ENCODE results near the gene SYNDIG1L.

SYNDIG1L gene

DNA sequence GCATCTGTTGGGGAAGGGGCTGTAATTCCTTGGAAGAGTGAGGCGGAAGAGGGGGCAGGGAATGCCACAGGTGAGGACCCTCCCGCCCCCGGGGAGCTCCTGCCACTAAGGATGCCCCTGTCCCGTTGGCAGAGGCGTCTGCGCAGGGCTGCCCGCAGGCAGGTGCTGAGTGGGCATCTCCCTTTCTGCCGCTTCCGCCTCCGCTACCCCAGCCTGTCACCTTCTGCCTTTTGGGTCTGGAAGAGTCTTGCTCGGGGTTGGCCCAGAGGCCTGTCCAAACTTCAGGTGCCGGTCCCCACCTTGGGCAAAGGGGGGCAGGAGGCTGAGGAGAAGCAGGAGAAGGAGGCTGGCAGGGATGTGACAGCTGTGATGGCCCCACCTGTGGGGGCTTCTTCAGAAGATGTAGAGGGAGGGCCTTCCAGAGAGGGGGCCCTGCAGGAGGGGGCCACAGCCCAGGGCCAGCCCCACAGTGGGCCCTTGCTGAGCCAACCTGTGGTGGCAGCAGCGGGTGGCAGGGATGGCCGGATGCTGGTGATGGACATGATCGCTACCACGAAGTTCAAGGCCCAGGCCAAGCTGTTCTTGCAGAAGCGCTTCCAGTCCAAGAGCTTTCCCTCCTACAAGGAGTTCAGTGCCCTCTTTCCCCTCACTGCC is 67.7 kb downstream of the SYNDIG1L start:
- no peak overlapping the region for H3K27ac ChIP-seq

DNA sequence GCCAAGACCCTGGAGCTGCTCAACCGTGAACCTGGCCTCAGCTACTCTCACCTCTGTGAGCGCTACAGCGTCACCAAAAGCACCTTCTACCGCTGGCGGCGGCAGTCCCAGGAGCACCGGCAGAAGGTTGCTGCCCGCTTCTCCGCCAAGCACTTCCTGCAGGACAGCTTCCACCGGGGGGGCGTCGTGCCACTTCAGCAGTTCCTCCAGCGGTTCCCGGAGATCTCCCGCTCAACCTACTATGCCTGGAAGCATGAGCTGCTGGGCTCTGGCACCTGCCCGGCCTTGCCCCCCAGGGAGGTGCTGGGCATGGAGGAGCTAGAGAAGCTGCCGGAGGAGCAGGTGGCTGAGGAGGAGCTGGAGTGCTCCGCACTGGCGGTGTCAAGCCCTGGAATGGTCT is 68.4 kb downstream of the SYNDIG1L start:
- Histone ChIP-seq H3K27ac (no peak overlapping the region), H3K4me3 (no peak overlapping the region)
- DNase-seq (ENCODE audit: low spot score) = no peak
- TF ChIP-seq, protein P1, sequence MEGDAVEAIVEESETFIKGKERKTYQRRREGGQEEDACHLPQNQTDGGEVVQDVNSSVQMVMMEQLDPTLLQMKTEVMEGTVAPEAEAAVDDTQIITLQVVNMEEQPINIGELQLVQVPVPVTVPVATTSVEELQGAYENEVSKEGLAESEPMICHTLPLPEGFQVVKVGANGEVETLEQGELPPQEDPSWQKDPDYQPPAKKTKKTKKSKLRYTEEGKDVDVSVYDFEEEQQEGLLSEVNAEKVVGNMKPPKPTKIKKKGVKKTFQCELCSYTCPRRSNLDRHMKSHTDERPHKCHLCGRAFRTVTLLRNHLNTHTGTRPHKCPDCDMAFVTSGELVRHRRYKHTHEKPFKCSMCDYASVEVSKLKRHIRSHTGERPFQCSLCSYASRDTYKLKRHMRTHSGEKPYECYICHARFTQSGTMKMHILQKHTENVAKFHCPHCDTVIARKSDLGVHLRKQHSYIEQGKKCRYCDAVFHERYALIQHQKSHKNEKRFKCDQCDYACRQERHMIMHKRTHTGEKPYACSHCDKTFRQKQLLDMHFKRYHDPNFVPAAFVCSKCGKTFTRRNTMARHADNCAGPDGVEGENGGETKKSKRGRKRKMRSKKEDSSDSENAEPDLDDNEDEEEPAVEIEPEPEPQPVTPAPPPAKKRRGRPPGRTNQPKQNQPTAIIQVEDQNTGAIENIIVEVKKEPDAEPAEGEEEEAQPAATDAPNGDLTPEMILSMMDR (IDR thresholded peaks at IDR 0.05) = no peak

More for the DNA sequence above, 67.7 kb downstream of the SYNDIG1L start:
- TF ChIP-seq, protein P1 (IDR thresholded peaks at IDR 0.05) = no peak
- no peak for DNase-seq (ENCODE audit: low spot score)
- no peak overlapping the region for H3K4me3 ChIP-seq

DNA sequence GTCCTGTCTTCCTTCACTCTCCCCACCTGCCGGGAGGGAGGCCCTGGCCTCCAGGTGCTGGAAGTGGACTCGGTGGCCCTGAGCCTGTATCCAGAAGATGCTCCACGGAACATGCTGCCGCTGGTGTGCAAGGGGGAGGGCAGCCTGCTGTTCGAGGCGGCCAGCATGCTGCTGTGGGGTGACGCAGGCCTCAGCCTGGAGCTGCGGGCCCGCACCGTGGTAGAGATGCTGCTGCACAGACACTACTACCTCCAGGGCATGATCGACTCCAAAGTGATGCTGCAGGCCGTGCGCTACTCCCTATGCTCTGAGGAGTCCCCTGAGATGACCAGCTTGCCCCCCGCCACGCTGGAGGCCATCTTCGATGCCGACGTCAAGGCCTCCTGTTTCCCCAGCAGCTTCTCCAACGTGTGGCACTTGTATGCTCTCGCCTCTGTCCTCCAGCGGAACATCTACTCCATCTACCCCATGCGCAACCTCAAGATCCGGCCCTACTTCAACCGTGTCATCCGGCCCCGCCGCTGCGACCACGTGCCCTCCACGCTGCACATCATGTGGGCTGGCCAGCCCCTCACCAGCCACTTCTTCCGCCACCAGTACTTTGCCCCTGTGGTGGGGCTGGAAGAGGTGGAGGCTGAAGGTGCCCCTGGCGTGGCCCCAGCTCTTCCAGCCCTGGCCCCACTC is 69.0 kb downstream of the SYNDIG1L start:
- H3K27ac ChIP-seq = no peak overlapping the region
- no peak for DNase-seq (ENCODE audit: low spot score)
- no peak overlapping the region for H3K4me3 ChIP-seq
- TF ChIP-seq, protein P1 (IDR thresholded peaks at IDR 0.05) = no peak

Data from coronary artery (tissue), 2 donors.